Stimulated activated CD4-positive, alpha-beta T cell treated with anti-CD3 and anti-CD28 coated beads, Interleukin-12 subunit alpha, Interleukin-12 subunit beta, amount 100 ng/mL, for 48 hours (primary cell): ENCODE results near the gene PPA1.
A peak's percentile ranks its signal among the peaks of the same experiment; 100 is the strongest.
"Not testable (repeated sequence)": the region's sequence is repeated elsewhere in the genome, so short reads cannot be mapped to it uniquely, and the experiment has no call there.

Experiments
- DNase-seq, 3 donors: peaks; one replicate each; pipeline ENCODE4 v3.0.0-alpha.2; 2020; ENCODE audit warnings: low read depth in 2 of 3, low spot score in 1 of 3

The PPA1 gene

GRCh38 chr10:70255329-70256299 lies 22.4 kb upstream of the PPA1 start:
- no peak for DNase-seq

- DNase-seq = no peak
Measured at GRCh38 chr10:70254778-70255328, 21.6 kb upstream of the PPA1 start.

- DNase-seq = no peak
Measured at GRCh38 chr10:70253878-70254765, 20.9 kb upstream of the PPA1 start.

GRCh38 chr10:70250961-70251680 lies 17.9 kb upstream of the PPA1 start:
- DNase-seq = no peak

- DNase-seq = no peak
Measured at GRCh38 chr10:70247360-70247759, 14.1 kb upstream of the PPA1 start.

GRCh38 chr10:70241081-70241480 lies 7.9 kb upstream of the PPA1 start:
- no peak for DNase-seq

- not testable (repeated sequence) for DNase-seq
Measured at GRCh38 chr10:70239986-70240385, 6.8 kb upstream of the PPA1 start.

GRCh38 chr10:70239077-70239976 lies 6.1 kb upstream of the PPA1 start:
- DNase-seq = not testable (repeated sequence)

GRCh38 chr10:70237958-70238536 lies 4.8 kb upstream of the PPA1 start:
- not testable (repeated sequence) for DNase-seq

GRCh38 chr10:70234668-70235447 lies 1.6 kb upstream of the PPA1 start:
- DNase-seq = no peak

GRCh38 chr10:70233939-70234300 lies 691 bp upstream of the PPA1 start:
- no peak for DNase-seq

GRCh38 chr10:70232859-70233108 lies 445 bp downstream of the PPA1 start:
- peak in 1 of 3 donors; percentile 20 for DNase-seq

- DNase-seq = peak; percentile 27 to 48 (median 37)
Measured at GRCh38 chr10:70232155-70232858, 922 bp downstream of the PPA1 start.

- DNase-seq = no peak
Measured at GRCh38 chr10:70228491-70228890, 4.7 kb downstream of the PPA1 start.

- DNase-seq = no peak
Measured at GRCh38 chr10:70227548-70228320, 5.5 kb downstream of the PPA1 start.

- no peak for DNase-seq
Measured at GRCh38 chr10:70223728-70224127, 9.5 kb downstream of the PPA1 start.

GRCh38 chr10:70222811-70223447 lies 10.3 kb downstream of the PPA1 start:
- DNase-seq = not testable (repeated sequence)
